ENCODE results near the gene LRIG1.
A peak's percentile ranks its signal among the peaks of the same experiment; 100 is the strongest.

Gene LRIG1

DNA sequence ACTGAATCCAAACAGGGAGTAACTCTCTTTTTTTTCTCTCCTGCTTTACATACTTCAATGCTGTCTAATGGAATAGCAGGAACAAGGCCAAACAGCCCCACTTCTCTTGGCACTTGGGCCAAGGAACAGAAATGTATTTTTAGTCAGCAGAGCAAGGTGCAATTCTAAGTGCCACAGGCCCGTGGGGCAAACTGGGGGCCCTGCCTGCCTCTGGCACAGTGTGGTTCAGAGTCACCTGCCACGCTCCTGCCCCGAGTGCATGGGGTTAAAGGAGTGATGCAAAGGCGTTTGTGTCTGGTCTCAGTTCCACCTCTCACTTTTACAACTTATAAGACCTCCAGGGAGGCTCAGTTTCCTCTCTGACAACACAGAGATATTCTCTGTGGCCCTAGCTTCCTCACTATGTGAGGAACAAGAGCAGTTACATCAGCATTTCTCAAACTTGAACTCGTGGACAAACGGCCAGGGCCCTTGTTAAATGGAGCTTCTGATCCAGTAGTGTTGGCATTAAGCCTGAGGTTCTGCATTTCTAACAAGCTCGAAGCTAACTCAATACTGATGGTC, 51.3 kb downstream of the LRIG1 start:
- Histone ChIP-seq H3K27me3 (ENCODE audit: insufficient read depth, low read length, poor library complexity) (no peaks in the 10 kb centered on the region), H3K4me1 (ENCODE audit: insufficient read depth, low read length) (no peaks in the 10 kb centered on the region), H3K36me3 (ENCODE audit: insufficient read depth, low read length) (0 out of 2 replicates have a peak, but pooled peaks cover 6% of the 10 kb centered on the region), H3K79me2 (ENCODE audit: insufficient read depth, low read length) (no peaks in the 10 kb centered on the region), H3K9ac (ENCODE audit: low read depth, low read length) (no peak overlapping the region), H4K20me1 (ENCODE audit: insufficient read depth, low read length) (0 out of 2 replicates have a peak, but pooled peaks cover 3% of the 10 kb centered on the region), H3K27ac (ENCODE audit: low read length) (no peak overlapping the region), H3K9me3 (ENCODE audit: insufficient read depth, low read length, severe bottlenecking) (no peaks in the 10 kb centered on the region), H3K4me2 (ENCODE audit: insufficient read depth, low read length) (no peak overlapping the region), H2AFZ (ENCODE audit: low read depth, low read length) (no peak overlapping the region), H3K4me3 (ENCODE audit: low read depth in 1 of 2, low read length in 2 of 2) (no peak overlapping the region)
- DNase-seq (no peak), ATAC-seq (ENCODE audit: insufficient read depth, low read depth) (no peak)
- TF ChIP-seq EZH2 (IDR thresholded peaks at IDR 0.05; ENCODE audit: borderline replicate concordance, low read depth, low read length, severe bottlenecking): no peak
- TF ChIP-seq CTCF (IDR thresholded peaks at IDR 0.05; ENCODE audit: borderline replicate concordance, extremely low read depth, low read length, poor library complexity, severe bottlenecking): no peak

- H3K4me1 ChIP-seq (ENCODE audit: insufficient read depth, low read length): peaks cover 36% of the 10 kb centered on the region
- H3K9ac ChIP-seq (ENCODE audit: low read depth, low read length): no peak overlapping the region
- no peaks in the 10 kb centered on the region for H4K20me1 ChIP-seq (ENCODE audit: insufficient read depth, low read length)
- H3K27me3 ChIP-seq (ENCODE audit: insufficient read depth, low read length, poor library complexity): no peaks in the 10 kb centered on the region
- ATAC-seq (ENCODE audit: insufficient read depth, low read depth) (no peak), DNase-seq (no peak)
- no peaks in the 10 kb centered on the region for H3K79me2 ChIP-seq (ENCODE audit: insufficient read depth, low read length)
- TF ChIP-seq EZH2 (IDR thresholded peaks at IDR 0.05; ENCODE audit: borderline replicate concordance, low read depth, low read length, severe bottlenecking) (no peak), CTCF (IDR thresholded peaks at IDR 0.05; ENCODE audit: borderline replicate concordance, extremely low read depth, low read length, poor library complexity, severe bottlenecking) (no peak)
- no peaks in the 10 kb centered on the region for H3K36me3 ChIP-seq (ENCODE audit: insufficient read depth, low read length)
- H2AFZ ChIP-seq (ENCODE audit: low read depth, low read length): no peak overlapping the region
- H3K9me3 ChIP-seq (ENCODE audit: insufficient read depth, low read length, severe bottlenecking): no peaks in the 10 kb centered on the region
- no peak overlapping the region for H3K4me2 ChIP-seq (ENCODE audit: insufficient read depth, low read length)
- no peak overlapping the region for H3K4me3 ChIP-seq (ENCODE audit: low read depth in 1 of 2, low read length in 2 of 2)
- H3K27ac ChIP-seq (ENCODE audit: low read length): no peak overlapping the region
Measured at GRCh38 chr3:66444146-66444644, 56.6 kb downstream of the LRIG1 start.

DNA sequence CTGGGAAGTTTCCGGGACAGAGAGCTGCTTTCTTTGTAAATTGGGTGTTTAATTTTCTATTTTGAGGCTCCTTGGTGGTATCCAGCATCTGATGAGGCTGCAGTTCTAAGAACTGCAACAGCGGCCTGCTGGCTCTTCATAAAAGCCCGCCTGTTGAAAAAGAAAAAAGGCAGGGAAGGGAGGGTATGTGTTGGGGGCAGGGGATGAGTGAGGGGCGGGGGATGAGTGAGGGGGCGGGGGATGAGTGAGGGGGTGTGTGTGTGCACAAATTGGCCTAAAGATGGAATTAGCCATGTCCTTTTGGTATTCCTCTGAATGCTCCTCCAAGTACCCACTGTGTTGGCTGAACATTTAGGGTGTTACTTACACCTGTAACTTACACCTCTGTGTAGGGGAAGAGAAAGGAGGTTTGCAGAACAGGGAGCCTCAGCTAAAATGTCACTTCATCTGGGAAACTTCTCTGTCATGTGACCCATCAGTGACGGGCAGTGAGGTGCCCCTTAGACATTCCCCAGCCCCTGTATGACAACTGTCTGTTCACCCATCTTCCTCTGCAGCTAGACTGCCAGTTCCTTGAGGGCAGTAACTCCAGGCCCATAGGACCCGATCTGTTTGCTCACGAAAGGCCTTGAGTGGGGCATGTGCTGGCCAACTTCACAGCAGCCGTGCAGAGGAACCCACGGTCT, 57.6 kb downstream of the LRIG1 start:
- H3K79me2 ChIP-seq (ENCODE audit: insufficient read depth, low read length): no peaks in the 10 kb centered on the region
- DNase-seq: no peak
- no peak overlapping the region for H3K4me2 ChIP-seq (ENCODE audit: insufficient read depth, low read length)
- H3K4me1 ChIP-seq (ENCODE audit: insufficient read depth, low read length): peaks cover 36% of the 10 kb centered on the region
- TF ChIP-seq EZH2 (IDR thresholded peaks at IDR 0.05; ENCODE audit: borderline replicate concordance, low read depth, low read length, severe bottlenecking) (no peak), CTCF (IDR thresholded peaks at IDR 0.05; ENCODE audit: borderline replicate concordance, extremely low read depth, low read length, poor library complexity, severe bottlenecking) (no peak)
- H3K9ac ChIP-seq (ENCODE audit: low read depth, low read length): no peak overlapping the region
- no peak overlapping the region for H3K4me3 ChIP-seq (ENCODE audit: low read depth in 1 of 2, low read length in 2 of 2)
- no peaks in the 10 kb centered on the region for H3K9me3 ChIP-seq (ENCODE audit: insufficient read depth, low read length, severe bottlenecking)
- H4K20me1 ChIP-seq (ENCODE audit: insufficient read depth, low read length): no peaks in the 10 kb centered on the region
- no peaks in the 10 kb centered on the region for H3K36me3 ChIP-seq (ENCODE audit: insufficient read depth, low read length)
- H3K27me3 ChIP-seq (ENCODE audit: insufficient read depth, low read length, poor library complexity): no peaks in the 10 kb centered on the region
- ATAC-seq (ENCODE audit: insufficient read depth, low read depth): no peak
- no peak overlapping the region for H2AFZ ChIP-seq (ENCODE audit: low read depth, low read length)
- peak overlapping the region; percentile 54; the same call in 1 of the 2 replicates for H3K27ac ChIP-seq (ENCODE audit: low read length)
